Stimulated activated CD4-positive, alpha-beta T cell treated with anti-CD3 and anti-CD28 coated beads, Interleukin-4, amount 100 ng/mL, for 4 hours (primary cell): Measurements from ENCODE around the gene IPO4.

Experiments used
- DNase-seq, 2 experiments: peaks; one replicate each; pipeline ENCODE4 v3.0.0-alpha.2; 2020

The IPO4 gene

GRCh38 chr14:24192933-24193332, 4.3 kb upstream of the IPO4 start:
- DNase-seq, result no peak

DNA sequence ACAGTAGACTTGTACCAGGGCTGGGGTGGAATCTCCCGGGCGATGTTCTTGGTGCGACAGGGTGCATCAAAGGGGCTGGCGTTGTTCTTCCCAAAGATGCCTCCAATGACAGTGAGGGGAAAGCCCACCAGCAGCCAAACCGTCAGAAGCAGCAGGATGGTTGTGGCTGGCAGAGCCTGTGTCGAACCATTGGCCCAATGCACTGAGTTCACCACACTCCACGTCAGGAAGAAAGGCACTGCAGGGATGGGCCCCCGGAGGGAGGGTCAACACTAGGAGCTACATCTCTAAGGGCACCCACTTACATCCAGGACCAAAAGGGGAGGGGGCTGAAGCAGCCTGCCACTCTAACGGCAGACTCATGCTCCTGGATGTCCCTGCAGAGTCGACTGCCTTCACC, 1.8 kb upstream of the IPO4 start:
- DNase-seq, result no peak

DNA sequence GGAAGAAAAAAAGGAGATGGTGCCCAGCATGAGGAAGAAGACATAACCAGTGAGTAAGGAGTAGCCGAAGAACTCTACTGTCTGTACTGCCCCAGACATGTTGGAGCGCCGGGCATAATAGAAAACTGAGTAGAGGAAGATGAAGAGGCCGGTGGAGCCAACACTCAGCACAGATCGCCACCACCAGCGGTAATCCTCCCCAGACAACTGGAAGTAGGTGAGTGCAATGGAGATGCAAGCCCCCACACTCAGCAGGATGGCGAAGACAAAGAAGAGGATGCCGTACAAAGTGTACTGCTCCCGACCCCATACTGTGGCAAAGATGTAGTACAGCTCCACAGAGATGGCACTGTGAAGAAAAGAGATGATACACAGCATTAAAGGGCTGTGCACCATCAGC, 844 bp upstream of the IPO4 start:
- DNase-seq, result no peak

GRCh38 chr14:24189059-24189375, 401 bp upstream of the IPO4 start:
- DNase-seq, result no peak

DNA sequence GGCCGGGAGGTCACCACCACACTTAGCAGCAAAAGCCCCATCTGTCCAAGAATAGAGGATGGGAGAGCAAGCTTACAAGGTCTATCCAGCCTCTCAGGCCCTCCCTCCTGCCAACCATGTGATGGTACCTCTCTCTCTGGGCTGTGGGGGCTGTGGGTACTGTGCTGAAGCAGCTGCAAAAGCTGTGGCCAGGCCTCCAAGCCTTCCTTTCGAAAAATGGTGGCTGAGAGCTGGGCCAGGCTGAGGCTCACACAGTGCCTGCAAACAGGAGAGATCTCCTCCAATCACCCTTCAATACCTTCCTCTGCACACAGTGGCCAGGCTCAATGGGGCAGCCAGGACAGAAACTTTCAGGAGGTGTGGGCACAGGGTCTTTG, 1.1 kb downstream of the IPO4 start:
- no peak for DNase-seq

DNA sequence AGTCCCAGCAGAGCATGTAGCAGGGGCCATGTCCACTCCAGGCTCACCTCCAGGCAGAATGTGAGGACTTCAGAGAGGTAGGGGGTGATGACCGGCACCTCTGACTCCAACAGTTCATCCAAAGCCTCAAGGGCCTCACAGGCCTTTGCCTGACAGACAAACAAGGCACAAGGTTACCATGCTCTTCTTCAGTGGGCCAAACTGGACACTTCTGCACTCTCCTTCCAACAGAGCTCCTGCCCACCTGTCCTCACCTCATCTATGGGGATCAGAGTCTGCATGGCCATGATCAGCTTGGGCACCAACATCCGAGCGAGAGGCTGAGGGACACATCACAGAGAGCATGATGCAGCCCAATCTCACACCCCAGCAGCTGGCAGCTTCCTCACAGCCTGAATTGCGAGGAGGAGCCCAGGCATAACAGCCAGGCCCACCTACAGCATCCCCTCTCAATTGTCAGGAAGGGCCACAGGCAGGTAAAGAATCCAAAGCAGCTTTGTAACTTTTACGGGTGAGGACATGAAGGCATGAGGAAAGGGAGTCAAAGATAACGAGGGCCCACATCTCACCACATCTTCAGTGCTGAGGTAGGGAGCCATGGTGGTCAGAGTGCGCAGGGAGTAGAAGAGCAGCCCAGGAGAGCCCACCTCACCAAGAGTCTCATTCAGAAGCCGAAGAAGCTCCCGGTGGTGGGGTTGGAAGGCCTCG, 1.6 kb downstream of the IPO4 start:
- DNase-seq, result no peak

GRCh38 chr14:24185741-24186140, 2.9 kb downstream of the IPO4 start:
- DNase-seq, result no peak

- DNase-seq, result no peak
These were observed 3.6 kb downstream of the IPO4 start for GRCh38 chr14:24185026-24185425.

DNA sequence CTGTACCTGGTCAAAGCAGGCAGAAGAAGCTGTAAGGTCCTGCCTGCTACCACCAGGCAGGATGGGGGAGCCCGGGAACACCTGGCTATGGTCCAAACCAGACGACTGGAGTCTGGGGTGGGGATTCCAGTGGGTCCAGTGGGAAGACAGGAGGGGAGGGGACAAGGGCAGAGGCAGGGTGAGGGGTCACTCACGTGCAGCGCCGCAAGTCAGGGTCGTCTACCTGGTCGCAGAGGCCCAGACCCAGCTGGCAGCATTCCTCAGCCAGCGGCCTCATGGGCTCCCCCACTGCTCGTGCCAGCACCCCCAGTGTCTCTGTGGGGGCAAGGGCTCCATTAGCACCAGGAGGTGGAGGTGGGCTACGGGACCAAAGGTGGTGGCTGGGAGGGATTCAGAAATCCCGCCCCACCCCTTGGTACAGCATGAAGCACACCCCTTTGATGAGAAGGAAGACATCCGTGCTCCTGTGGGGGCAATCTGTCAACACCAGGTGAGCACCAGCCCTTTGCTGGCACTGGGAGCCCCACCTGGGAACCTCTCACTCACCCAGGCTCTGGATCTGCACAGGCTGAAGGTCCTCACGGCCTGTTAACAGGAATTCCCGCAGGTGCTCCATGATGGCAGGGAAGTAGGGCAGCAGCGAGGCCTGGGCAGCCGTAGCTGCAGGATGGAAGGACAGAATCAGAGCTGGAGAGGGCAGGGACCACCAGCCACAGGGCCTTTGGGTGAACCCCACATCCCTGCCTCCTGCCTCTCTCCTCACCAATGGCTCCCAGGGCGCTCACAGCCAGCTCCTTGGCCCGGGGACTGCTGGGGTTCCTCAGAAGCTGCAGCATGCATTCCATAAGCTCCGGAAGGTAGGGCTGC, 4.3 kb downstream of the IPO4 start:
- no peak for DNase-seq

- DNase-seq, result no peak
These were observed 5.6 kb downstream of the IPO4 start for GRCh38 chr14:24183014-24183481.

DNA sequence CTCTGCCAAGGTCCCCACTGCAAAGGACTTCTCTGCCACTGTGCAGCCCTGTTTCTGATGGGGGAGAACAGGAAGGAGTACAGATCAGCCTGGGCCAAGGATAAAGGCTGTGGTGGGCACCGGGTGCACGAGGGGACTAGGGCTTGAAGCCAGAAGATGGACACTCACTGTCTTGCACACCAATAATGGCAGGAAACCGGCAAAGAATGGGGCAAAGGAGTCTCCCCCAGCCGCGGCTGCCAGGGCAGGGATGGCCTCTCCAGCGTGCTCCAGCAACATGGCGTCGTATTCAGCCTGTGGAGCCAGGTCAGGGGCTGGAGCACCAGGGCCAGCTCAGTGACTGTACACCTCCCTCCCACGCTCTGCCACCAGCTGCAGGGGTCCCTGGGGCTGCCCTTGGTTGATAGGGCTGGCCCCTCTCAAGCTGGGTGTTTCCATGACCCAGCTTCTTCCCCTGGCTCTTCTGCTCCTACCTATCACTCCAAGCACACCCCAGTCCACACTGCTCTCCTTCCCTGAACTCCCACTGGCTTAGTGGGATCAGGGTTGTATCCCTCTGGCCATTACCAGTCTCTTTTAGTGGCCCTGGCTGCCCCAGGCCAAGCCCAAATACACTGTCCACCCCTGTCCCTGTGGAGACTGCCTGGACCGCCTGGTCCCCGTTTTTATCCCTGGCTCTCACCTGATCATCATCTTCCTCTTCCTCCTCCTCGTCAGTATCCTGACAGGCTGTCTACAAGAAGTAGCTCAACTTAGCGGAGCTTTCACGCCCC, 6.3 kb downstream of the IPO4 start:
- DNase-seq, result no peak

- DNase-seq, result no peak
These were observed 7.1 kb downstream of the IPO4 start for GRCh38 chr14:24181371-24182077.

DNA sequence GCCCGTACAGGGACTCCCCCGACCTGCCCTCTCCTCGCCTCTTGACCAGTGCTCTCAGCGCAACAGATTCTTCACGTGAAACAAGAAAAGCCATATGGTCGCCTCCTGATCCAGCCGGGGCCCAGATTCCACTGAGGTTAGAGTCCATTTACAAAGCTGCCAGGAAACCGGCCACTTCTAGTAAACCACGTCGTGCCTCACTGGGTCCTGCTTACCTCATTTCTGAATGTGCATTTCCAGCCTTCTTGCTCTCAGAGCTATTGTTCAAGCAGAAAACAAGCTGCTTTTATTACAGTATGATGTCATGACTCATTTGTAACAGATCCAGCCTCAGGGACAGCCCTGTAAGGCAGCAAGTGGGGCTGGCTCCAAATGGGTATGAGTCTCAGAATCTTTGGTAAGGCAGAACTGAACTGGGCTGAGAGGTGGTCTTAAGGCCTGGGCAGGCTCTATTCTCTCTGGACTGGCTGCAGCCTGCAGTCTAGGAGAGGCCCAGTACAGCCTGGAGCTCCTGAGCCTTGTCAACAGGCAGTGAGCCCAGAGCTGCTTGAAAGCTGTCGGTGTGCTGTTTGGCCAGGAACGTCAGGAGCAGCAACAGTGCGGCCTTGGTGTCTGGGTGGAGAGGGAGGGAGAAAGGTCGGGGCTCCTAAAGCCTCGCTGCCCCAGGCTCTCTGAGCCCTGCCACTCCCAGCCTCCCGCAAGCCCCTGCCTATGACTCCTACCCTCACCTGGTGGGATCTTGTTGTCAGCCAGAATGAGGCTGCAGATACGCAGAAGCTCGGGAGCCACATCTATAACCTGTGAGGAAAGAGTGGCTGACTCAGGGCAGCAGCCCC, 8.4 kb downstream of the IPO4 start:
- no peak for DNase-seq

DNA sequence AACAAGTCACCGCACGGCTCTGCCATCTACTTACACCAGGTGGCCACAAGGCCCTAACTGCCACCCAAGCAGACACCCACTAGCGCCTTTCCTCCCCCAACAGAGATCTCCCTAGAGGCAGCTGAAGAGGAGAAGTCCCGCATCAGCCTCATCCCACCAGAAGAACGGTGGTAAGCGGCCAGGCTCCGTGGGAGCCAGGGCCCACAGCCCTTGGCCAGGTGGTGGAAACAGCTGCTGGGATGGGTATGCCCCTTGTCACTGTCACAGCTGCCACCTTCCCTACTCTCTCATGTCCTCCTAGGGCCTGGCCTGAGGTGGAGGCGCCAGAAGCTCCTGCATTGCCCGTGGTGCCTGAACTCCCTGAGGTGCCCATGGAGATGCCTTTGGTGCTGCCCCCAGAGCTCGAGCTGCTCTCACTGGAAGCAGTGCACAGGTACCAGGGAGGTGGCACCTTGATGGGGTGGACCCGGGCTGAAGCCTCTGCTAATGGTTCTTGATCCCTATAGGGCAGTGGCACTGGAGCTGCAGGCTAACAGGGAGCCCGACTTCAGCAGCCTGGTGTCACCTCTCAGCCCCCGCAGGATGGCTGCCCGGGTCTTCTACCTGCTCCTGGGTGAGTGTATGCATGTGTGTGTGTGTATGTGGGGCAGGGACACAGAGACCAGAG, 9.2 kb downstream of the IPO4 start:
- no peak for DNase-seq

- DNase-seq, result no peak
These were observed 10.0 kb downstream of the IPO4 start for GRCh38 chr14:24178399-24179178.

GRCh38 chr14:24177891-24178290, 10.7 kb downstream of the IPO4 start:
- DNase-seq, result no peak

GRCh38 chr14:24177041-24177825, 11.4 kb downstream of the IPO4 start:
- DNase-seq, result no peak

- DNase-seq, result no peak
These were observed 12.0 kb downstream of the IPO4 start for GRCh38 chr14:24176599-24176998.

DNA sequence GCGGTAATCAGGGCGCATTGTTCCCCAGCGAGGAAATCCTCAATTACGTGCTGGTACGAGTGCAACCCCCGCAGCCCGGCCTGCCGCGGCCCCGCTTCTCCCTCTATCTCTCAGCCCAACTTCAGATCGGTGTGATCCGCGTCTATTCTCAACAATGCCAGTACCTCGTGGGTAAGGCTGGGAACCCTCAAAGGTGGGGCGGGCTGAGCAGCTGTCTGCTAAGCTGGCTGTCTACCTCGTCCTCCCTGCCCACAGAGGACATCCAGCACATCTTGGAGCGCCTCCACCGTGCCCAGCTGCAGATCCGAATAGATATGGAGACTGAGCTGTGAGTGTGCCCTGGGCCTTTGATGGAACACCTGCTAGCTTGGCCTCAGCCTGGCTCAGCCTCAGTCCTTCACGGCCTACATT, 15.7 kb downstream of the IPO4 start:
- no peak for DNase-seq
